ENCODE data around the gene RABGEF1.

The RABGEF1 gene

DNA sequence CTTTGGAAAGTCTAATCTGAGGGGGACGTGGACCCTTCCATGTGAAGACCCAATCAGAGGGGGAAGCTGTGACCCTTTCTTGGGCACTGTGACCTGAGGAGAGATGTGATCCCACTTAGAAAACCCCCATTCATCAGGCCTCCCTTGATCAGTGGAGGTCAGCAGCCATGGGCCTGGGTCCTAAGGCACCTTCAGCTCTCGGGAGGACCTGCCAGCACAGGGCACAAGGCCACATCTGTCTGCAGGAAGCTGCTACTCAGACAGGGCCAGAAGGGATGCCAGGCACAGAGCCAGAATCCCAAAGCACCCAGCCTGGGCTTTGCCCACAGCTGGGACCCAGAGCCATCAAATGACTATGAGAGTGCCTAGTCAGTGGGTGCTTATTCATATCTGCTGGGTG lies 14.7 kb upstream of the RABGEF1 start:
- H3K4me3 ChIP-seq (ENCODE audit: control insufficient read depth, low read depth, low read length): no peak overlapping the region
- TF ChIP-seq, protein P1, sequence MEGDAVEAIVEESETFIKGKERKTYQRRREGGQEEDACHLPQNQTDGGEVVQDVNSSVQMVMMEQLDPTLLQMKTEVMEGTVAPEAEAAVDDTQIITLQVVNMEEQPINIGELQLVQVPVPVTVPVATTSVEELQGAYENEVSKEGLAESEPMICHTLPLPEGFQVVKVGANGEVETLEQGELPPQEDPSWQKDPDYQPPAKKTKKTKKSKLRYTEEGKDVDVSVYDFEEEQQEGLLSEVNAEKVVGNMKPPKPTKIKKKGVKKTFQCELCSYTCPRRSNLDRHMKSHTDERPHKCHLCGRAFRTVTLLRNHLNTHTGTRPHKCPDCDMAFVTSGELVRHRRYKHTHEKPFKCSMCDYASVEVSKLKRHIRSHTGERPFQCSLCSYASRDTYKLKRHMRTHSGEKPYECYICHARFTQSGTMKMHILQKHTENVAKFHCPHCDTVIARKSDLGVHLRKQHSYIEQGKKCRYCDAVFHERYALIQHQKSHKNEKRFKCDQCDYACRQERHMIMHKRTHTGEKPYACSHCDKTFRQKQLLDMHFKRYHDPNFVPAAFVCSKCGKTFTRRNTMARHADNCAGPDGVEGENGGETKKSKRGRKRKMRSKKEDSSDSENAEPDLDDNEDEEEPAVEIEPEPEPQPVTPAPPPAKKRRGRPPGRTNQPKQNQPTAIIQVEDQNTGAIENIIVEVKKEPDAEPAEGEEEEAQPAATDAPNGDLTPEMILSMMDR (IDR thresholded peaks at IDR 0.05; ENCODE audit: control insufficient read depth, insufficient read depth, low read depth, low read length, missing control alignments): no peak
- DNase-seq (ENCODE audit: low read depth): no peak

DNA sequence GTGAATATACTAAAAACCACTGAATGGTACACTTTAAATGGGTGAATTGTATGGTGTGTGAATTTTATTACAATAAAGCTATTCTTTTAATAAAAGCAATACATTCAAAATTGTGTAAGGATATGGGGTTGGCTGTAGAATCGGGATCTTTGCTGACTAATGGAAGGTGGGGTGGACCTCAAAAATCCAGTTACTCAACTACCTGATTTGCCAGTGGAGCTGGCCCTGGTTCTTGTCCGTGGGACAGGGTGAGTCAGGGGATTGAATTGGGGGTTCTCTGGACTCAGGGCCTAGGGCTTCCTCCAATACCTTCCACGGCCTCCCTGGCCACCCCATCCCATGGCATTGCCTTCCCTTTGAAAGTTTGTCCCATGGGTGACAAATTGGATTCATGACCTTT lies 13.5 kb upstream of the RABGEF1 start:
- DNase-seq (ENCODE audit: low read depth): no peak
- TF ChIP-seq, protein P1 (IDR thresholded peaks at IDR 0.05; ENCODE audit: control insufficient read depth, insufficient read depth, low read depth, low read length, missing control alignments): no peak
- H3K4me3 ChIP-seq (ENCODE audit: control insufficient read depth, low read depth, low read length): no peak overlapping the region

DNA sequence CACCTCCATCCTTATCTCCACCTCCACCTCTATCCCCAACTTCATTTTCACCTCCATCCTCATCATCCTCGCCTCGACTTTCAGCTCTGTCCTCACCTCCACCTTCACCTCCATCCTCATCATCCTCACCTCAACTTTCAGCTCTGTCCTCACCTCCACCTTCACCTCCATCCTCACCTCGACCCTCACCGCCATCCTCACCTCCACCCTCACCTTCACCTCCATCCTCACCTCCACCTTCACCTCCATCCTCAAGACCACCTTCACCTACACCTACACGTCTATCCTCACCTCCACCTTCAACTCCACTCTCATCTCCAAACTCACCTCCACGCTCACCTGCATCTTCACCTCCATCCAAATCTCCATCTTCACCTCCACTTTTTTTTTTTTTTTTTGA lies 12.0 kb upstream of the RABGEF1 start:
- H3K4me3 ChIP-seq (ENCODE audit: control insufficient read depth, low read depth, low read length): no peak overlapping the region
- TF ChIP-seq, protein P1 (IDR thresholded peaks at IDR 0.05; ENCODE audit: control insufficient read depth, insufficient read depth, low read depth, low read length, missing control alignments): no peak
- DNase-seq (ENCODE audit: low read depth): no peak

DNA sequence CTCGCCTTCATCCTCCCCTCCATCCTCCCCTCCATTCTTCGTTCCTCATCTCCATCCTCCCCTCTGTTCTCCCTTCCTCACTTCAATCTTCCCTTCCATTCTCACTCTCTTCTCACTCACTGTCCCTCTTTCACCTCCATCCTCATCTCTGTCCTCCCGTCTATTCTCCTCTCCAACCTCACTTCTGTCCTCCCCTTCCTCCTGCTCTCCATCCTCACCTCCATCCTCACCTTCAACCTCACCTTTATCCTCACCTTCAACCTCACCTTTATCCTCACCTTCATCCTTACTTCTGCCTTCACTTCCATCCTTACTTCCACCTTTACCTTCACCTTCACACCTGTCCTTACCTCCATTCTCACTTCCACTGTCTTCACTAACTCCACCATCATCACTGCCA lies 11.3 kb upstream of the RABGEF1 start:
- no peak overlapping the region for H3K4me3 ChIP-seq (ENCODE audit: control insufficient read depth, low read depth, low read length)
- TF ChIP-seq, protein P1 (IDR thresholded peaks at IDR 0.05; ENCODE audit: control insufficient read depth, insufficient read depth, low read depth, low read length, missing control alignments): no peak
- no peak for DNase-seq (ENCODE audit: low read depth)

DNA sequence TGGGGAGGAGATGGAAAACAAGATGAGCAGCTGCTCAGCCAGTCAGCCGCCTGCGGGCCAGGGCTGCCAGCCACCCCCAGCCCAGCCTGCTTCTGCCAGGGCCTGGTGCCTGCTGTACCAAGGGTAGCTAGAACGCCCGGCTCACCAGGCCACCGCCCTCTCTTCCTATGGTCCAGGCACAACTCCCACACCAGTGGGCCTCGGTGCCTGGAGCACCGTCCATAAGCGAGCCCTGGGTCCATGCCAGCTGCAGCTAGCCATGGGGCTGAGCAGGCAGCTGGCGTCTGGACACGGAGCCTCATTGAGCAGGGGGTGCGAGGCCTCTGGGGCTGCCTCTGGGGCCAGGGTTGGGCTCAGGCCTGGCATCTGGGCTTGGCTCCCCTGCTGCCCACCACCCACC lies 8.5 kb upstream of the RABGEF1 start:
- TF ChIP-seq, protein P1 (IDR thresholded peaks at IDR 0.05; ENCODE audit: control insufficient read depth, insufficient read depth, low read depth, low read length, missing control alignments): no peak
- DNase-seq (ENCODE audit: low read depth): no peak
- H3K4me3 ChIP-seq (ENCODE audit: control insufficient read depth, low read depth, low read length): no peak overlapping the region

DNA sequence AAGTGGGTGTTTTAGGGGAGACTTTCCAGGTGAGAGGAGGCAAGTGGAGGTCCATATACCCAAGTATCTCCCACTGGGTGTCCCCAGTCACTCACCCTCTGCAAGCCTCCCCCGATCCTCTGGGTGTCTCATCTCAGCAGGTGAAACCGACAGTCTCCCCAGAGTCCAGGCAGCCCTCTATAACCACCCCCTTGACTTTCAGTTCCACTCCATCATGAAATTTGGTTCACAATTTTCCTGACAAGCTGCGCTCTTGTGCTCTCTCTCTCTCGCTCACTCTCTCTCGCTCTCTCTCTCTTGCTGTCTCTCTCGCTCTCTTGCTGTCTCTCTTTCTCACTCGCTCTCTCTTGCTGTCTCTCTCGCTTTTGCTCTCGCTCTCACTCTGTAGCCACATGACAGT lies 8.1 kb upstream of the RABGEF1 start:
- H3K4me3 ChIP-seq (ENCODE audit: control insufficient read depth, low read depth, low read length): no peak overlapping the region
- DNase-seq (ENCODE audit: low read depth): no peak
- TF ChIP-seq, protein P1 (IDR thresholded peaks at IDR 0.05; ENCODE audit: control insufficient read depth, insufficient read depth, low read depth, low read length, missing control alignments): no peak

DNA sequence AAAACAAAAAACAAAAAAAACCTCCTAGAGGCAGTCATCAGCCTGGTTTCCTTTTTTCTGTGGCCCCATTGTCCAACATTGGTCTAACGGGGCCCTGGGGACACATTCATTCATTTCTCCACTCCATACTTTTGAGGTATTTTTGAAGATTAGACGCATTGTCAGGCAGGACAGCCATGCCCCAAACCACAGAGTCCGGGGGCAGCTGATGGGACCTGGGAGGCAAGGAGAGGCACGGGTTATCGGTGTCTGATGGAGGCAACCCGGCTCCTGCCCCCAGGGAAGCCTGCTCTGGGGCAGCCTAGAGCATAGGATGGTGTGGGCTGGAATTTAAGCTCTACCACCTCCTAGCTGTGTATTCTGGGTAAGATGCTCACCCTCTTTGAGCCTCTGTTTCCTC lies 6.5 kb upstream of the RABGEF1 start:
- TF ChIP-seq, protein P1 (IDR thresholded peaks at IDR 0.05; ENCODE audit: control insufficient read depth, insufficient read depth, low read depth, low read length, missing control alignments): no peak

More for the DNA sequence above, 6.5 kb upstream of the RABGEF1 start:
- H3K4me3 ChIP-seq (ENCODE audit: control insufficient read depth, low read depth, low read length): no peak overlapping the region
- DNase-seq (ENCODE audit: low read depth): no peak
